DND-41 (cell line): ENCODE results near the gene CLOCK.
"Not testable (repeated sequence)": the region's sequence is repeated elsewhere in the genome, so short reads cannot be mapped to it uniquely, and the experiment has no call there.

Experiments
- ATAC-seq: fragments of 200-7000 bp; cut with Tn5 transposase; 3 replicates; pipeline ENCODE4 v1.9.1; 2021; ENCODE audit warnings: low read depth; ENCODE audit not compliant: insufficient read depth
- DNase-seq: peaks from one replicate; pipeline ENCODE4 v3.0.0-alpha.2; 2020
- H2AFZ ChIP-seq: 2 replicates; pipeline ENCODE4 v1.6.0; 2012; ENCODE audit warnings: low read depth, low read length
- H3K27ac ChIP-seq: 2 replicates; pipeline ENCODE4 v1.5.1; 2012; ENCODE audit warnings: low read length, inconsistent platforms
- H3K27me3 ChIP-seq: fragments of 200-600 bp; sonication (generic); 2 replicates; pipeline ENCODE4 v1.6.0; 2012; ENCODE audit warnings: low read length, mild to moderate bottlenecking, inconsistent platforms; ENCODE audit not compliant: insufficient read depth, poor library complexity
- H3K36me3 ChIP-seq: 2 replicates; pipeline ENCODE4 v1.5.1; 2012; ENCODE audit warnings: low read length, inconsistent platforms; ENCODE audit not compliant: insufficient read depth
- H3K4me1 ChIP-seq: 2 replicates; pipeline ENCODE4 v1.5.1; 2012; ENCODE audit warnings: mild to moderate bottlenecking, low read length; ENCODE audit not compliant: insufficient read depth
- H3K4me2 ChIP-seq: 2 replicates; pipeline ENCODE4 v1.6.0; 2012; ENCODE audit warnings: mild to moderate bottlenecking, moderate library complexity, low read length, inconsistent platforms; ENCODE audit not compliant: insufficient read depth
- H3K4me3 ChIP-seq, 2 experiments: fragments of 200-600 bp in 1 of 2; shearing (Covaris generic) in 1 of 2; 2 replicates each; pipeline ENCODE4 v1.5.1; 2012 to 2016; ENCODE audit warnings: inconsistent platforms in 2 of 2, low read length in 2 of 2, mild to moderate bottlenecking in 2 of 2, low read depth in 1 of 2, moderate library complexity in 1 of 2
- H3K79me2 ChIP-seq: 2 replicates; pipeline ENCODE4 v1.6.0; 2012; ENCODE audit warnings: low read length, inconsistent platforms; ENCODE audit not compliant: insufficient read depth
- H3K9ac ChIP-seq: 2 replicates; pipeline ENCODE4 v1.6.0; 2012; ENCODE audit warnings: low read depth, mild to moderate bottlenecking, inconsistent platforms, low read length, moderate library complexity
- H3K9me3 ChIP-seq: 2 replicates; pipeline ENCODE4 v1.5.1; 2012; ENCODE audit warnings: low read length, moderate library complexity, mild to moderate bottlenecking, inconsistent platforms; ENCODE audit not compliant: insufficient read depth, severe bottlenecking
- H4K20me1 ChIP-seq: 2 replicates; pipeline ENCODE4 v1.6.0; 2012; ENCODE audit warnings: low read length; ENCODE audit not compliant: insufficient read depth
- EZH2 ChIP-seq: IDR thresholded peaks from 3 replicates; pipeline ENCODE4 v1.6.1; 2012; ENCODE audit warnings: borderline replicate concordance, low read depth, mild to moderate bottlenecking, moderate library complexity, low read length, inconsistent platforms; ENCODE audit not compliant: severe bottlenecking
- TF ChIP-seq, protein P1 (sequence below): IDR thresholded peaks from 2 replicates; pipeline ENCODE4 v1.5.1; 2012; ENCODE audit warnings: borderline replicate concordance, low read length, moderate library complexity, mild to moderate bottlenecking; ENCODE audit not compliant: poor library complexity, severe bottlenecking; ENCODE audit errors: extremely low read depth

CLOCK gene

GRCh38 chr4:55560096-55560495 lies 13.4 kb upstream of the CLOCK start:
- Histone ChIP-seq H2AFZ (no peak overlapping the region), H4K20me1 (no peaks in the 10 kb centered on the region), H3K4me1 (no peaks in the 10 kb centered on the region), H3K4me2 (no peak overlapping the region), H3K27me3 (peaks cover 2% of the 10 kb centered on the region), H3K36me3 (no peaks in the 10 kb centered on the region), H3K9me3 (no peaks in the 10 kb centered on the region), H3K9ac (no peak overlapping the region), H3K4me3 (no peak overlapping the region), H3K27ac (no peak overlapping the region), H3K79me2 (no peaks in the 10 kb centered on the region)
- TF ChIP-seq, protein P1, sequence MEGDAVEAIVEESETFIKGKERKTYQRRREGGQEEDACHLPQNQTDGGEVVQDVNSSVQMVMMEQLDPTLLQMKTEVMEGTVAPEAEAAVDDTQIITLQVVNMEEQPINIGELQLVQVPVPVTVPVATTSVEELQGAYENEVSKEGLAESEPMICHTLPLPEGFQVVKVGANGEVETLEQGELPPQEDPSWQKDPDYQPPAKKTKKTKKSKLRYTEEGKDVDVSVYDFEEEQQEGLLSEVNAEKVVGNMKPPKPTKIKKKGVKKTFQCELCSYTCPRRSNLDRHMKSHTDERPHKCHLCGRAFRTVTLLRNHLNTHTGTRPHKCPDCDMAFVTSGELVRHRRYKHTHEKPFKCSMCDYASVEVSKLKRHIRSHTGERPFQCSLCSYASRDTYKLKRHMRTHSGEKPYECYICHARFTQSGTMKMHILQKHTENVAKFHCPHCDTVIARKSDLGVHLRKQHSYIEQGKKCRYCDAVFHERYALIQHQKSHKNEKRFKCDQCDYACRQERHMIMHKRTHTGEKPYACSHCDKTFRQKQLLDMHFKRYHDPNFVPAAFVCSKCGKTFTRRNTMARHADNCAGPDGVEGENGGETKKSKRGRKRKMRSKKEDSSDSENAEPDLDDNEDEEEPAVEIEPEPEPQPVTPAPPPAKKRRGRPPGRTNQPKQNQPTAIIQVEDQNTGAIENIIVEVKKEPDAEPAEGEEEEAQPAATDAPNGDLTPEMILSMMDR = no peak
- no peak for TF ChIP-seq EZH2
- no peak for DNase-seq
- ATAC-seq = no peak

DNA sequence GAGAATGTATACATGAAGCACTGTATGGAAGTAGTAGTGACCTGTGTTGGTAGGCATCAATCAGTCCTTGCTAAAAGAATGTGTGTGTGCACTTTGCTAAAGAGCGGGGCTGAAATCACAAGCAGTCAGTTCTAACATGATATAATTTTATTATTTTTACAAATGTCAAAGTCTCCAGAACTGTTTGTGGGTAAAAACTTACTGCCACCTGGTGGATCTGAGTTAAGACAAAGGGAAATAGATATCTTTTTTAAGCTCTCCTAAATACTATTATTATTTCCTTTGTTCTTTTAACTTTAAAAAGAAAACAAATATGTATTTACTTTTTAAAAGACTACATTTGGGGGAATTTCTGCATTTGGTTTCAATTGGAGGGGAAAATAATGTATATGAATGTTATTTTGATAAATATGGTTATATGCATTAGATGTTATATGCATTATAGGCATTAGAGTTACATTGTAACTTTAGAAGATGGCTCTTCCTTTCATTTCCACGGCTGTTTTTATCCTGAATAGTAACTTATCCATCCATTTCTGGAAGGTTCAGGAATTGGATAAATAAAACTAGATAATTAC lies 7.8 kb upstream of the CLOCK start:
- Histone ChIP-seq H3K36me3 (no peaks in the 10 kb centered on the region), H3K79me2 (no peaks in the 10 kb centered on the region), H3K4me3 (no peak overlapping the region), H3K9me3 (no peaks in the 10 kb centered on the region), H4K20me1 (no peaks in the 10 kb centered on the region), H3K27ac (no peak overlapping the region), H2AFZ (no peak overlapping the region), H3K4me1 (no peaks in the 10 kb centered on the region), H3K4me2 (no peak overlapping the region), H3K27me3 (no peaks in the 10 kb centered on the region), H3K9ac (no peak overlapping the region)
- TF ChIP-seq EZH2 = no peak
- TF ChIP-seq, protein P1 = peak; percentile 49
- ATAC-seq (peak; percentile 53; the same call in 2 of the 3 replicates), DNase-seq (no peak)

DNA sequence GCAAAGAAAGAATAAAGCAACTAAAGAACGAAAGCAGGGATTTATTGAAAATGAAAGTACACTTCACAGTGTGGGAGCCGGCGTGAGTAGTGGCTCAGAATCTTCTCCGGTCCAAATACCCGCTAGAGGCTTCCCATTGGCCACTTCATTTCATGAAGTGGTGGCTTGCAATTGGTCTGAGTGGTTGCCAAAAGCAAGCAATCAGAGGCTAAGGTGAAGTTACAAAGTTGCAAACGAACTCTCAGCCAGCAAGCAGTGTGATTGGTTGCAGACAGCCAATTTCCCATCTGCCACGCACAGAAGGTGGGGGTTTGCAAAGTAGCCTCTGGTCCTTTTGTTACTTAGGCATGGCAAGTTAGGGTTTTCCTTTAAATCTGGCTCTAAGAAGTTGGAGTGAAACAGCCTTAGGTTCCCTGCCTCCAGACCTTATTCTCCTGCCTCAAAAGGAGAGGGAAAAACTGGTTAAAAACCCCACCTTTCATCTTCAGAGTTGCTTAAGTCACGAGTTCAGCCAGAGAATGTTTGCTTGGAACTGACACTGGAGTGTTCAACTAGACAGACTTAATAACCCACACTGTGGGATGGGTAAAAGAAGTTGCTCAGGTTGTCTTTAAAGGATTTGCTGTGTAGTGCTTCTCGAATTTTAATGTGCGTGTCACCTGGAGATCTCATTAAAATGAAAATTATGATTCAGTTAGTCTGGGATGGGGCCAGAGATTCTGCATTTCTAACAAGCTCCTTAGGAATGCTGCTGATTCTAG lies 6.9 kb upstream of the CLOCK start:
- TF ChIP-seq EZH2 = no peak
- peaks cover under 1% of the 10 kb centered on the region; the same call in 1 of the 2 replicates for H3K4me1 ChIP-seq
- H3K9me3 ChIP-seq = no peaks in the 10 kb centered on the region
- H3K79me2 ChIP-seq = no peaks in the 10 kb centered on the region
- ATAC-seq (no peak), DNase-seq (no peak)
- 0 out of 2 replicates have a peak overlapping the region, but pooled peaks have one; percentile 25 for H2AFZ ChIP-seq
- H3K36me3 ChIP-seq = no peaks in the 10 kb centered on the region
- H3K4me3 ChIP-seq = no peak overlapping the region
- no peak overlapping the region for H3K27ac ChIP-seq
- no peaks in the 10 kb centered on the region for H3K27me3 ChIP-seq
- no peak overlapping the region for H3K4me2 ChIP-seq
- no peaks in the 10 kb centered on the region for H4K20me1 ChIP-seq
- H3K9ac ChIP-seq = no peak overlapping the region

GRCh38 chr4:55551964-55552363 lies 5.3 kb upstream of the CLOCK start:
- H3K4me1 ChIP-seq = peaks cover 14% of the 10 kb centered on the region
- ATAC-seq, H3K9me3 ChIP-seq, DNase-seq, H2AFZ ChIP-seq, H3K27ac ChIP-seq, H3K4me2 ChIP-seq, H3K79me2 ChIP-seq, H4K20me1 ChIP-seq, H3K36me3 ChIP-seq, H3K27me3 ChIP-seq, H3K9ac ChIP-seq, H3K4me3 ChIP-seq: not testable (repeated sequence)
